Stimulated activated naive CD8-positive, alpha-beta T cell treated with anti-CD3 and anti-CD28 coated beads, Interleukin-15, Interleukin-2, amounts not matched to agents 100 U/mL and 50 U/mL, for 24 hours (primary cell): Measurements from ENCODE around the gene NME3.
"Not testable (repeated sequence)": the region's sequence is repeated elsewhere in the genome, so short reads cannot be mapped to it uniquely, and the experiment has no call there.

ENCODE experiments used
- ATAC-seq: fragments of 150-1000 bp; cut with Tn5 transposase; one replicate; pipeline ENCODE4 v1.10.0; 2021
- DNase-seq: peaks from one replicate; pipeline ENCODE4 v3.0.0; 2021

The NME3 gene

DNA sequence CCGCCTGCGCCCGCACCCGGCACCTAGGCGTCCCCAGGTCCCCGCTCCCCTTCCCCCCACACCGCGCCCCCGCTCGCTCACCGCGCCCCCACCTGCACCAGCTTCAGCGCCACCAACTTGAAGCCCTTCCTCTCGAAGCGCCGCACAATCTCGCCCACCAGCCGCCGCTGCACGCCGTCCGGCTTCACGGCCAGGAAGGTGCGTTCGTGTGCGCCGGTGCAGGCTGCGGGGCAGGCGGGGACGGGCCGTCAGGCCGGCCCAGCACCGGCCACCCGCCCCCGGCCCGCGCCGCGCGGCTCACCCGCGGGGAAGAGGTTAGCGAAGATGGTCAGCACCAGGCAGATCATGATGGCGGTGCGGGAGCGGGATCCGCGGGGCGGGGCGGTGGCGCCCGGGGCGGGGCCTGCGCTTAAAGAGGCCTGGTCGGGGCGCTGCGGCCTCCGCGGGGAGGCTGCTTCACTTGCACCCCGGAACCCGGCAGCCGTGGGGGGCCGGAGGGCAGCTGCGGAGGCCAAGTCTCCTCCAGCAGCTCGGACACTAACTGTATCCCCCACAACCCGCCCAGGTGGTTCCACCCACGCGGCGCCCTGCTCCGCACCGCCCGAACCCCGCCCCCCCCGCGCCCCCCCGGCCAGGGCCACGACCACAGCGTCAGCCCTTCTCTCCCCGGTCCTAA is at the start of gene NME3:
Gene NME3 (minus strand): TSS at position 356 of the 676 bp plus-strand sequence. CDS start 9 bp downstream, at position 347.
- ATAC-seq (peak; percentile 38), DNase-seq (peak; percentile 87)

DNA sequence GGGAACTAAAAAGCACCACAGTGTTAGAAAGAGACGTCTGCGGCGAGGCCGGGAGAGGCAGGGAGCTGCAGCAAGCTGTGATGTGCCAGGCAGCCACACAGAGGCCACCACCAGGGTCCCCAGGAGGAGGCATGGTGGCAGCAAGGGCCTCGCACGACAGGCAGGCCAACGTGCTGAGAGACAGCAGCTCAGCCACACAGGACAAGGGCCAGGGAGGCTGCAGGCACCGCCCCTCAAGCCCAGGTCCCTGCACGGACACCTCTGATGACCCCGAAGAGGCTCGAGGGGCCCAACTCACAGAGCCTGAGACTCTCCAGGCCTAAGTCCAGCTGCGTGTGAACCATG is 49.6 kb upstream of the NME3 start:
- DNase-seq (no peak), ATAC-seq (no peak)

DNA sequence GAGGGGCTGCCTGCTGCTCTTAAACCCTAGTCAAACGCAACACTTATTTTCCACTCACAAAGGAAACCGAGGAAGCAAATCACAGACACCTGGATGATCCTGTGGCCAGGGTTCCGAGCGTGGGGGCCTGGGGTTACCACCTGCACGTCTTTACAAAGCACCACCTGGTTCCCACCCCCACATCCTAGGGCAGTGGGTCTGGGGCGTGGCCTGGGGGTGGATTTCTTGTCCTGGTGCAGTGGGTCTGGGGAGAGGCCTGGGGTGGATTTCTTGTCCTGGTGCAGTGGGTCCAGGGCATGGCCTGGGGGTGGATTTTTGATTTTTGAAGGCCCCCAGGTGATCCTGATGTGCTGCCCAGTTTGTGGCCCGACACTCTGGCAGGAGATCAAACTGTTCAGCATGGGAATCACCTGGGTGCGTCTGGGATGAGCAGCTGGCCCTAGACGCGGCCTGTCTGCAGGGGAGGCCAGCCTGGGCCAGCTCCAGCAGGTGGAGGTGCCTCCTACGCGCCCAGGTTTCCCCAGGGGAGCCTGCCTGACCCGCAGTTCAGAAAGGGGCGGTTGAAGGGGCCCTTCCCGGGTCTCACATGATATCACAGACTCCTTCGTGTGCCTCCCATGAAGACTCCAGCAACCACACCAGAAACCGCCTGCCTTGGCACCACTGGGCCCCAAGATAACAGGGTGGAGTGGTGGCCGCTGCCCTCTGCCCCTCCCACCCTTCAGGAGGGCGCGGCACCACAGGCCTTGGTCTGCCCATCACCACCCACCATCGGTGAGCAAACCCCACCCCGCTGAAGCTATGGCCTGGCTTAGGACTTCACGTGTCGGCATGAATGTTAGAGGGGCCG is 49.0 kb upstream of the NME3 start:
- DNase-seq = no peak
- ATAC-seq = no peak

DNA sequence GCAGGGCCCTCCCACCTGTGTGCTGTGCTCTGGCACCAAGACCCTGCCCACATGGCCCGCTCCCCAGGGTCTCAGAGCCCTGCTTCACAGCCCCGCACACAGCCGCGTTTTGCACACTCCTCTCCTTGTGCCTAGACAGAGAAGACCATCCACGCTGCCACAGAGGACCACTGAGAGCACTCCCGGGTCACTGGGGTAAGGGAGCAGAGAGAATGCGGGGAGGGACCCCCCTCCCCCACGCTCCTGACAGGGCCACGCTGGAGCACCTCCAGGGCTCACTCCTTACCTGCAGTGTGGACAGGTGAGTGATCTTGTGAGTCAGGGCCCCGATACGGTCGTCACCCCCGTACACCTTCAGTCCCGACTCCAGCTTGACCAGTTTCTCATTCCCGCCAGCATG is 48.3 kb upstream of the NME3 start:
- ATAC-seq (no peak), DNase-seq (no peak)

DNA sequence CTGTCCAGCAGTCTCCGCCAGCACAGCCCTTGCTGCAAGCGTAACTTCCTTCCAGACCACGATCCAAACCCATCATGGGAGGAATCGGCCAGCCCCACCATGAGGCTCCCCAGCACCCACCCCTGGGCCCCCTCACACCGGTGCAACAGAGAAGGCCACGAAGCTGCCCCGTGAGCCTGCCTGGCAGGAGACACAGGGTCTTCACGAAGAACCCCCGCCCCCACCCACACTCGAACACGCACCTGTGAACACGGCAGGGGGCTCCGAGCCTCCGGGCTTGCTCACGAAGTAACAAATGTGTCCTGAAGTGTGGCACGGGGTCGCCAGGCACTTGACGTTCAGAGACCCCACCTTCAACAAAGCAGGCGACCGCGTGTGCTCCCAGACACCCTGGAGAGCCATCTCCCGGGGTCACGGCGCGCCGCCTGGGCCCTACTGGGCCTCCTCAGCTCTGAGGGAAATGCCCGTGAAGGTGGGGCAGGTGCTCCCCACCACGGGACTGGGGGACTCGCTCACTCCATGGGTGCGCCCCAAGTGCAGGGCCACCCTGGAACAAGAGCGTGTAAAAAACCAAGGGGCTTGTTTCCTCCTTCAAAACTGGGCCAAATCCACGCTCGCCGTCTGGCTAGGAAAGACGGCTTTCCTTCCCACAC is 47.7 kb upstream of the NME3 start:
- no peak for ATAC-seq
- DNase-seq = no peak

DNA sequence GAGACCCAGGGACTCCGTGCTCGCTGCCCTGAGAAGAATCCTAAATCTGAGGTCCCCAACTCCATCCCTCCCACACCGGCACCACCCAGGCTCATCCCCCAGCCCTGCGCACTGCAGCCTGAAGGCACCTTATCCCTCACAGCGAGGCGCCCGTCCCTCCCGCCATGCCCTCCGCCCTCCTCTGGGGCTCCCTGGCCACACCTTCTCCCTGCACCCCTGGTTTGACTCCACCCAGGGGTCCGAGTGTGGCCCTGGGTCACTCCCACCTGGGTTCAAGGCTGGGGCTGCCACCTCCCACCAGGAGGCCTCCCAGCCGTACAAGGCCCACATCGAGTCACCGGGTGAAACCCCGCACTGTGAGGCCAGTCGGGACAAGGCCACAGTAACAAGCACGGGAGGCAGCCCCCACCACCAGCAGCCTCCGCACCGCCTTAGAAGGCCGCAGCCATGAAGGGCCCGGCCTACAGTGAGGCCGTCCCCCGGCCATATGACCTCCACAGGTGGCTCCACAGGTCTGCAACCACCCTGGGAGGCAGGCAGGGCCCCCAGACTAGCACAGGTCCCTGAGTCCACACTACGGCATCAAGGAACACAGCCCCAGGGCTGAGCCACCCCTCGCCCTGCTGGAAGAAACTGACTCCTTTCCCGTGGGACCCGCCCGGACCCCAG is 47.0 kb upstream of the NME3 start:
- no peak for DNase-seq
- ATAC-seq = no peak

DNA sequence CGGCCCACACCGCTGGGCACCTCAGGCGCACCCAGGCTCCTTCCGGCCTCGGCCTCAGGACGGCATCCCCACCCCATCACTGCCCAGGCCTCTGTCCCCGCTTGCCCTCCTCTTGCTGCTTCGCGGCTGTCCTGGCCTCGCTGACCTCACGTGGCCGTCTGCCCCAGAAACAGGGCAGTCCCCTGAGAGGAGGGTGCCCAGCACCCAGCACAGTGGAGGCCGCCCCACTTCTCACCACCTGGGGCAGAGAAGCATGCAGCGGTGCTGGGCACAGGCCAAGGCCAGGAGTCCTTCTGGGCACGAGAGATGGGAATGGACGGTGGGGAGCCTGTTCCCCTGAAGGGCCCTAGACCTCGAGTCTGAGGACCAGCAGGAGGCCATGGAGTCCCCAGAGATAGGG is 46.4 kb upstream of the NME3 start:
- DNase-seq (no peak), ATAC-seq (no peak)

DNA sequence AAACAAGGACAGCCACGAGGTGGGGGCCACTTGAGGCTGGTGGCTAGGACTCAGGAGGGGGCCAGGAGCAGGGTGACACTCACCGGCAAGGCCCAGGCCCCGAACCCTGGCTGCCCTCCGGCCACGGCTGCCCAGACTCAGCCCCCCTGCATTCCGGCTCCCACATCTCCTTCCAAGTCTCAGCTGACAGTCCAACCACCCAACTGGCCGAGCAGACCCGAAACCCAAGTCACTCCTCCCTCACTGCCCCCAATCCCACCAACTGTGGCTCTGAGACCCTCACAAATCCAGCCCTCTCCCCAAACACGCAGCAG is 45.9 kb upstream of the NME3 start:
- no peak for ATAC-seq

DNA sequence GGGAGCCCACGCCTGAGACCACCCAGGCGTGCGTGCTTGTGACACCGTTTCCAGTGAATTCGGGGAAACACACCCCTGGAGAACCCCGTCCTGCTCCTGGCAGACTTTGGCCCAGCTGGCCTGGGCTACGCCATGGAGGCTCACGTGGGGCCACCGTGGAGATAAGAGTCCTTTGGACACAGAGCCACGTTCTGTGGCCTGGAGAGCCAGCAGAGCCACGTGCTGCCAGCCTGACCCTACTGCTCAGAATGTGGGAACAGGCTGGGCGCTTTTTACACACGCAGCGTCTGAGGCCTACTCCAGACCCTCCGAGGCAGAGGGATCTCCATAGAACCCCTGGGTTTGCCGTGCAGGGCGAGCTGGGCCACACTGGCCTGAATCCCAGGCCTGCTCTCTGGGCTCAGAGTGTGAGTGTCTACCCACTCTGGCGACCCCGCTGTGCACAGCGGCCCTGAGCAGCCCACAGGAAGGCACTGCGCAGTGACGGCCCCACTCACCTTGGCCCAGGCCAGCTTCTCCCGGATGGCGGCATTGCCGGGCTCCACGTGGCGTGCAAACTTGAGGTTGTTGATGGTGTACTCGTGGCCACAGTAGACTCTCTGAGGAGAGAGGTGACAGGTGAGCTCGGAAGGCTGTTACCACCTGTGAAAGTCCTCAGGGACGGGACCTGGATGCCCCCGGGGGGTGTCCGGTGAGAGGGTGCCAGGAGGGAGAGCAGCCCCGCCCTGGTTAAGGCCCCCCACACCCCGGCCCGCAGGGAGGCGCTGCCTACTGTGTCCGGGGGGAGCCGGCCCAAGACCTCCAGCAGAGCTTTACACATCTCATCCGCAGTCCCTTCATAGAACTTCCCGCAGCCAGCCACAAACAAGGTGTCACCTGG is 45.3 kb upstream of the NME3 start:
- ATAC-seq (no peak), DNase-seq (no peak)

More for the DNA sequence above, 45.9 kb upstream of the NME3 start:
- DNase-seq = no peak

DNA sequence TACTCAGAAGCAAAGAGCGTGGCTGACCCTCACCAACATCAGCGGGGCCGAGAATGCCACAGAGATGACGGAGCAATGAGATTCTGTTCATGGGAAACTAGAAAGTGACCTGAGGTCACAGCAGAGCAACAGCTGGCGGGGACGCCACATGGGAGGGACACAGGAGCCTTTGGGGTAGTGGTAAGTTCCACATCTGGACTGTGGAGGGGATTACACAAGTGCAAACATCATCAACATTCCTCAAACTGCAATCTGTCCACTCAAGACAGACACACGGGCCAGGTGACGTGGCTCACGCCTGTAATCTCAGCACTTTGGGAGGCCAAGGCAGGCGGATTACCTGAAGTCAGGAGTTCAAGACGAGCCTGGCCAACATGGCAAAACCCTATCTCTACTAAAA is 44.1 kb upstream of the NME3 start:
- DNase-seq (no peak), ATAC-seq (no peak)

DNA sequence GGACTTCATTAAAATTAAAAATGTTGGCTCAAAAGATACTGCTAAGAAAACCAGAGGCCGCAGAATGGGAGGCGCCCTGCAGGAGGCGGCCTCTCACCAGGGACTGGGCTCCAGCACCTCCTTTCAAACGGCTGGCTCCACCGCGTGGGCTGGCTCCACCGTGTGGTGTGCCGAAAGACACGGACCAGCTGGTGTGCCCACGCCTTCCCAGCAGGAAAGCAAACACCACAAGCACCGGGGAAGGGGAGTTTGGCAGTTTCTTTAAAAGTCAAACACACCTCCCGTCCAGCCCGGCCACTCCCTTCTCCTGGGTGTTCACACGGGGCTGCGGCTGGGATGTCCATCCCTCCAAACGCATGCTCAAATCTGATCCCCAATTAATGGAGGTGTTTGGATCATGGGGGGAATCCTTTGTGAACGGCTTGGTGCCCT is 41.4 kb upstream of the NME3 start:
- DNase-seq = peak; percentile 67
- peak; percentile 75 for ATAC-seq

DNA sequence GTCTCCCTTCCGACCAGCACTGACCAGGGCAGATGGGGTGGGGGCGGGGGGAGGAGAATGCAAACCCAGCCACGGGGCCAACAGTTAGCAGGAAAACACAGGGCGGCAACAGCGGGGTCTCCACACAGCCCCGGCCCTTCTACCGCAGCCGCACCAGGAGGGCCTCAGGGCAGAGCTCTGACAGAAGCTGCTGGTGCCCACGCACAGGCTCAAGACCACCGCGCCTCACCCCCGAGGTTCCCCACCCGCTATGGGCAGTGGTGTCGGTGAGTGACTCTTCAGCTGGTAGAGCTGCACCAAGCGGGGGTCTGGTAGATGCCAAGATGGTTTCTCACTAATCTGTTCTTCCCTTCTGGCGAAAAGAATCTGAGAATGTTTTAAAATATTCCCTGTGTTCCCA is 39.2 kb upstream of the NME3 start:
- ATAC-seq (no peak), DNase-seq (no peak)

DNA sequence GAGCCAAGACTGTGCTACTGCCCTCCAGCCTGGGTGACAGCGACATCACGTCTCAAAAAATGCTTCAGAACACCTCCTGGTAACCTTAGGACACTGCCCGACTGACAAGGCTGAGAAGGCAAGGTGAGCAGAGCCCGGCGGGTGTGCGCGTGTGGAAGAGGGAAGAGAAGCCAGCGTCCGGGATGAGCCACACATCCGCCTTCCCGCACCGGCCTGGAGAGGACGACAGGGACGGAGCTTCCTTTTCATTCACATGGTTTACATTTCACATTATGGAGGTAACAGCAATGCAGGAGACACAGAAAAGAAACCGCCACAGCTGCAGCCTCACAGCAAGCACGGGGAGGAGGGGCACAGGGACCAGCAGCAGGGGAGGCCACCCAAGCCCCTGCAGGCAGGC is 38.8 kb upstream of the NME3 start:
- ATAC-seq = peak; percentile 10
- DNase-seq = no peak

DNA sequence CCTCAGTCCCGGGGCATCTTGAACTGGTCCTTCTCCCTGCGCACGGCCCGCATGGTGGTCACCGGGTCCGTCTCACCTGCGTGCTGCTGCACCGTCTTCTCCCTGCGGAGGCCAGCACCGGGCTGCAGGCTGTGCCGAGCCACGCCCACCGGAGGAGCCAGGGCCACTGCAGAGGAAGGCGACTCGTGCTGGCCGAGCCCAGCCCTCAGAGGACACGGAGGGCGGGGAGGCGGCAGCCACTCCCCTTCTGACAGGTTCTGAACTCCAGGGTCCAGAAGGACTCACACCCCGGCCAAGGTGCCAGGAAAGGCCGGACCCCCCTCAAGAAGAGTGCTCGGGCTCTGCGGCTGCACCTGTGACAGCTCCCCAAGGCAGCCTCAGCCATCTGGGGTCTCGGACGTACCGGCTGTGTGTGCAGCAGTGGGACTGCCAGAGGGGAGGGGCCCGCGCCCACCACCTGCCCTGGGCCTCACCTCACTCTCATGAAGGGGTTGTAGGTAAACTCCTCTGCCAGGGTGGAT is 38.0 kb upstream of the NME3 start:
- DNase-seq = no peak

DNA sequence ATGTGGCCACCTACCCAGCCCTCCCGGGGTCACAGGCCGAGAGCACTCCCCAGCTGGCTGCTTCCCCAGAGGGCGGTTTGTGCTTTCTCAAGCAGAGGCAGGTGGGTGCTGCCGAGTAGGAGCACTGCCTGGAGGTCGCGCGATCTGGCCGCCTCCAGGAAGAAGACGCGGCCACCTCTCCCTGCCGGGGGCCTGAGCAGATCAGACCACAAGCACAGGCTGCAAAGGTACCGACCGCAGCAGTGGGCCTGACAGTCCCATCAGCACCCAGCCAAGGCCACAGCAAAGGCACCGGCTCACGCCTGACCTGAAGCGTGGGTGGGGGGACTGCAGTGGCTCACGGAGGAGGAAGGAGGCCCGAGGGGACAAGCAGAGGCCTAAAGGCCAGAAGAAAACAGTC is 37.3 kb upstream of the NME3 start:
- ATAC-seq (no peak), DNase-seq (no peak)

More for the DNA sequence above, 38.0 kb upstream of the NME3 start:
- no peak for ATAC-seq

DNA sequence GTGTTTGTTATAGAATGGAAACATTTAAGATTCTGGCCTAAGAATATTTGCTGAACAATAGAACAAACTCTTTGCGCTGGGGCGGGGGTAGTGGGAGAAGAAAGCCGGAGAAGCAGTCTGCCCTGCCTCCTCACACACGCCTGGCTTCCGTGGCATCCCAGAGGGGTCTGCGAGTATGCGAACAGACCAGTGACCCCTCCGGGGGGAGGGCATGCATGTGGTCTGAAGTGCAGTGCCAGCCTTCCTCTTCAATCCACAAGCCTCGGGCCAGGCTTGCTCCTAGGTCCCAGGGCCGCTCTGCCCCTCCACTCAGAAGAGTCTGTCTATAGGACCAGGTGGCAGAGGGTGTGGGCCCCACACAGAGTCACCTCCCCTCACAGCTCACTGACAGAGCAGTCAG is 36.3 kb upstream of the NME3 start:
- DNase-seq = no peak
- ATAC-seq = no peak

DNA sequence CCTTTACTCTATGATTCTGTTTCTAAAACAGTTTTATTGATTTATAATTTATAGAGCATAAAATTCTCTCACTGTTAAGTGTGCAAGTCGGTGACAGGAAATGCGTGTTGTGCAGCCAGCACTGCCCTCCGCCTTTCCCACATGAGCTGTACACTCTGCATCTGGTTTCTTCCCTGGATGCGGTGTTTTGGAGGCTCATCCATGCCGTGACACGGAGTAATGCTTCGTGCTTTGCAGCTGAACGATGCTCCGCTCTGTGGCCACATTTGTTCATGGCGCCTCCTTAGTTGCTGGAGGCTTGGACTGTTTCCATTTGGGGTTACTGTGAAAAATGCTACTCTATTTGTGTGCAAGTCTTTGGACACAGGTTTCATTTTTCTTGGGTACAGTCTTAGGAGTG is 29.4 kb upstream of the NME3 start:
- DNase-seq (no peak), ATAC-seq (no peak)

DNA sequence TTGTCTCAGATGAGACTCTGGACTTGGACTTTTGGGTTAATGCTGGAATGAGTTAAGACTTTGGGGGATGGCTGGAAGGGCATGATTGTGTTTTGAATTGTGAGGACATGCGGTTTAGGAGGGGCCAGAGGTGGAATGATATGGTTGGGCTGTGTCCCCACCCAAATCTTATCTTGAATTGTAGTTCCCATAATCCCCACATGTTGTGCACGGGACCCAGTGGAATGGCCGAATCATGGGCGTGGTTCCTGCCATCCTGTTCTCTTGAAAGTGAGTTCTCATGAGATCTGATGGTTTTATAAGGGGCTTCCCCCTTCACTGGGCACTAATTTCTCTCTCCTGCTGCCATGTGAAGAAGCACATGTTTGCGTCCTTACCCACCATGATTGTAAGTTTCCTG is 27.9 kb upstream of the NME3 start:
- ATAC-seq = not testable (repeated sequence)

DNA sequence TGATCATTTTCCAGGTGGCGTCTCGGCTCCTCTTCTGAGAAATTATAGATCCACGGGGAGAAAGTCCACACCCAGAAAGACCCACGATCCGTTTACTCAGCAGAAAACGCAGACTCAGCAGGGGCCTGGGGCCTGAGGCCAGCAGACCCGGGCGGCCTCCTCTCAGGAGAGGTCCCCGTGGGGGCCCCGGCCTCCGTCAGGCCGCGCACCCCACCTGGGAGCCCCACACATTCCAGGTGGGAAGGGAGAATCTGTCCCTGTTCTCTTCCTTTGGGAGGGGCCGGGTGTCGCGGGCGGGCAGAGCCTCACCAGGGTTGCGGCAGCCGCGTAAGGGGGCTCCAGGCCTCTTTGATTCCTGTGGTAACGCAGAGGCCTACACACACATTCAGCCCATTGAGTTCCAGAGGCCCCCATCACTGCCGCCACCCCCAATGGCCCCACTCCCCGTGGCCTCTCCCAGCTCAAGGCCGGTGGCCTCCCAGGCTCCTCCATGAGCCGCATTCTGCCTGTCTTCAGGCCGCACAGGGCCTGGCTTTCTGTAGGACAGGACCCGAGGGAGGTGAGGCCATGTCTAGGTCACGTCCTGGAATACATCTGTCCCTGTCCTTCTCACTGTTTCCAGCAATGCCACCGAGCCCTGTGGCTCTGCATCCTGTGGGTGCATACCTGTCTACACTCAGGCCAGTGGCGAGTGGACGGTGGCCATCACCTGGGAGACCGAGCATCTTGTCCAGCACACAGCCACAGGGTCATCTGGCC is 23.7 kb upstream of the NME3 start:
- DNase-seq (no peak), ATAC-seq (no peak)

More for the DNA sequence above, 27.9 kb upstream of the NME3 start:
- DNase-seq = not testable (repeated sequence)

DNA sequence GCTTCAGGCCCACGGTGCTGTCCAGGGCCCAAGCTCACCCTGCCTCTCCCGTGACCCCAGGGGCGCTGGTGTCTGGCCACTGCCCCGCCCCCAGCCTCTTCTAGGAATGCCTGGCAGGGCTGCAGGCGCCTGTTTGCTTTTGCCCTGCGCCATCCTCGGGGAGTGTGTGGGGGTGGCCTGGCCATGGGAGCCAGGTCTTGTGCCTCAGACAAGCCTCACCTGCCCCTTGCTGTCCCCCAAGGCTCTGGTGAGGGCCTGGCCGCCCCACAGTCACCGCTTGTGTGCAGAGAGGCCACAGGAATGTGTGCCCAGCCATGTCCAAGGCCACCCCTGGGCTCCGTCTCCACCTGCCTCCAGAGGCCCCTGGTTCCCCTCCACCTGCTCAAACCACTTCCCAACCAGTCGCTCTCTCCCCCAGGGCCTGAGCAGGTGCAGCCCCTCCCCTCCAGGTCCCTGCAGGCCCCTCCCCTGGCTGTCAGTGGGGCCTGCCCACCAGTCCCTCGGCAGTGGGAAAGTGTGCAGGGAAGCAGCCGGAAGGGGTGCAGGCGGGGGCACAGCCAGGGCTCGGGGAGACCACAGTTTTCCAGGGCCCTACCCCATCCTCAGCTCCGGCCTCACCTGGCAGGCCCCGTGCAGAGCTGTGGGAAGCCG is 23.0 kb upstream of the NME3 start:
- ATAC-seq = no peak

More for the DNA sequence above, 23.0 kb upstream of the NME3 start:
- no peak for DNase-seq
